DOHH2 (cell line): Measurements from ENCODE around the gene FGA.

Experiments used
- H3F3A ChIP-seq: fragments of 200-600 bp; sonication (generic), shearing (Covaris generic); 2 replicates; pipeline ENCODE4 v1.6.0; 2016; ENCODE audit warnings: antibody characterized with exemption, mild to moderate bottlenecking; ENCODE audit not compliant: control insufficient read depth, insufficient read depth
- H3K27ac ChIP-seq: fragments of 200-600 bp; sonication (generic); 2 replicates; pipeline ENCODE4 v1.5.1; 2014; ENCODE audit warnings: low read depth, mild to moderate bottlenecking, low read length, moderate library complexity
- H3K27me3 ChIP-seq: fragments of 200-600 bp; sonication (generic); 2 replicates; pipeline ENCODE4 v1.6.1; 2014; ENCODE audit warnings: mild to moderate bottlenecking, low read length, mixed read lengths; ENCODE audit not compliant: control insufficient read depth
- H3K36me3 ChIP-seq: fragments of 200-600 bp; sonication (generic); 2 replicates; pipeline ENCODE4 v1.6.1; 2014; ENCODE audit warnings: mild to moderate bottlenecking, low read length, moderate library complexity, mixed read lengths; ENCODE audit not compliant: control insufficient read depth
- H3K4me1 ChIP-seq: fragments of 200-600 bp; sonication (generic); 2 replicates; pipeline ENCODE4 v1.6.1; 2014; ENCODE audit warnings: mild to moderate bottlenecking, low read length, mixed read lengths; ENCODE audit not compliant: control insufficient read depth
- H3K4me2 ChIP-seq: fragments of 200-600 bp; sonication (generic); 2 replicates; pipeline ENCODE4 v1.6.0; 2014; ENCODE audit warnings: mild to moderate bottlenecking, low read length, moderate library complexity
- H3K4me3 ChIP-seq: fragments of 200-600 bp; sonication (generic); 2 replicates; pipeline ENCODE4 v1.5.1; 2014; ENCODE audit warnings: mild to moderate bottlenecking, low read length, mixed read lengths
- H3K79me2 ChIP-seq: fragments of 200-600 bp; sonication (generic); 2 replicates; pipeline ENCODE4 v1.6.1; 2014; ENCODE audit warnings: mild to moderate bottlenecking, low read length, mixed read lengths; ENCODE audit not compliant: control insufficient read depth
- H3K9me2 ChIP-seq: fragments of 200-600 bp; sonication (generic); replicated peaks from 2 replicates; pipeline ENCODE4 v1.6.1; 2014; ENCODE audit warnings: mild to moderate bottlenecking, low read length, mixed read lengths; ENCODE audit not compliant: control insufficient read depth
- H3K9me3 ChIP-seq: fragments of 200-600 bp; sonication (generic); 2 replicates; pipeline ENCODE4 v1.6.1; 2014; ENCODE audit warnings: antibody characterized with exemption, low read length, mixed read lengths; ENCODE audit not compliant: control insufficient read depth, insufficient read depth
- H4K20me1 ChIP-seq: fragments of 200-600 bp; sonication (generic); 2 replicates; pipeline ENCODE4 v1.6.0; 2014; ENCODE audit warnings: low read depth, mild to moderate bottlenecking, antibody characterized with exemption, low read length, moderate library complexity; ENCODE audit not compliant: control insufficient read depth, insufficient read depth
- EZH2phosphoT487 ChIP-seq: fragments of 200-600 bp; sonication (generic); IDR thresholded peaks from 2 replicates; pipeline ENCODE4 v1.6.1; 2017; ENCODE audit warnings: borderline replicate concordance, mild to moderate bottlenecking, antibody characterized with exemption, low read length, moderate library complexity, mixed read lengths
- TF ChIP-seq, protein P1 (sequence below): fragments of 200-600 bp; sonication (generic); IDR thresholded peaks from one replicate; pipeline ENCODE4 v1.5.1; 2014; ENCODE audit warnings: antibody characterized with exemption, mild to moderate bottlenecking, low read depth, low read length; ENCODE audit not compliant: poor library complexity, severe bottlenecking

The FGA gene

DNA sequence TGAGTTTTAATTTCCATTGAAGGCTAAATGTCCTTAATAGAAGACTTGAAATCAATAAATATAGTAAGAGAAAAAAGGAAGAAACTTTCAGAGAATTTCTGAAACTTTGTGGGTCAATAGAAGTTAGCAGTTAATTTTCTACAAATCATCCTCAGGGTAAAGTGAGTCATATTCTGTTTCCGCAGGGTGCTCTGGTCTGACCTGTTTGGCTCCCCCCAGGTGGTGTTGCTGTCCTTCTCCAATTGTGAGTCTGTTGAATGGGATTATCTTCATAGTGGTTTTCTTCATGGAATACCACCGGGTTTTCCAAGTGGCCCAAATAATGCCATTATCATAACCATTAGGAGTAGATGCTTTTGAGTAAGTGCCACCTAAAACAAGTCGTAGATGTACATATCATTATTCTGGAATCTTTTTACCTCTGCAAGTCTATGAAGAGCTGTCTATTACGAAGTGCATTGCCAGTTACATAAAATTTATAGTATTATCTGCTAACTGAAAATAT is 14.2 kb upstream of the FGA start:
- H3K9me3 ChIP-seq, result no peaks in the 10 kb centered on the region
- no peaks in the 10 kb centered on the region for H3K36me3 ChIP-seq
- H3K79me2 ChIP-seq, result no peaks in the 10 kb centered on the region
- no peak overlapping the region for H3K27ac ChIP-seq
- no peaks in the 10 kb centered on the region for H3K27me3 ChIP-seq
- H3K4me1 ChIP-seq, result no peaks in the 10 kb centered on the region
- H3K9me2 ChIP-seq, result no peaks in the 10 kb centered on the region
- H3K4me2 ChIP-seq, result no peak overlapping the region
- no peaks in the 10 kb centered on the region for H4K20me1 ChIP-seq
- no peaks in the 10 kb centered on the region for H3F3A ChIP-seq
- H3K4me3 ChIP-seq, result no peak overlapping the region
- no peak for TF ChIP-seq EZH2phosphoT487
- TF ChIP-seq, protein P1, sequence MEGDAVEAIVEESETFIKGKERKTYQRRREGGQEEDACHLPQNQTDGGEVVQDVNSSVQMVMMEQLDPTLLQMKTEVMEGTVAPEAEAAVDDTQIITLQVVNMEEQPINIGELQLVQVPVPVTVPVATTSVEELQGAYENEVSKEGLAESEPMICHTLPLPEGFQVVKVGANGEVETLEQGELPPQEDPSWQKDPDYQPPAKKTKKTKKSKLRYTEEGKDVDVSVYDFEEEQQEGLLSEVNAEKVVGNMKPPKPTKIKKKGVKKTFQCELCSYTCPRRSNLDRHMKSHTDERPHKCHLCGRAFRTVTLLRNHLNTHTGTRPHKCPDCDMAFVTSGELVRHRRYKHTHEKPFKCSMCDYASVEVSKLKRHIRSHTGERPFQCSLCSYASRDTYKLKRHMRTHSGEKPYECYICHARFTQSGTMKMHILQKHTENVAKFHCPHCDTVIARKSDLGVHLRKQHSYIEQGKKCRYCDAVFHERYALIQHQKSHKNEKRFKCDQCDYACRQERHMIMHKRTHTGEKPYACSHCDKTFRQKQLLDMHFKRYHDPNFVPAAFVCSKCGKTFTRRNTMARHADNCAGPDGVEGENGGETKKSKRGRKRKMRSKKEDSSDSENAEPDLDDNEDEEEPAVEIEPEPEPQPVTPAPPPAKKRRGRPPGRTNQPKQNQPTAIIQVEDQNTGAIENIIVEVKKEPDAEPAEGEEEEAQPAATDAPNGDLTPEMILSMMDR, result no peak

DNA sequence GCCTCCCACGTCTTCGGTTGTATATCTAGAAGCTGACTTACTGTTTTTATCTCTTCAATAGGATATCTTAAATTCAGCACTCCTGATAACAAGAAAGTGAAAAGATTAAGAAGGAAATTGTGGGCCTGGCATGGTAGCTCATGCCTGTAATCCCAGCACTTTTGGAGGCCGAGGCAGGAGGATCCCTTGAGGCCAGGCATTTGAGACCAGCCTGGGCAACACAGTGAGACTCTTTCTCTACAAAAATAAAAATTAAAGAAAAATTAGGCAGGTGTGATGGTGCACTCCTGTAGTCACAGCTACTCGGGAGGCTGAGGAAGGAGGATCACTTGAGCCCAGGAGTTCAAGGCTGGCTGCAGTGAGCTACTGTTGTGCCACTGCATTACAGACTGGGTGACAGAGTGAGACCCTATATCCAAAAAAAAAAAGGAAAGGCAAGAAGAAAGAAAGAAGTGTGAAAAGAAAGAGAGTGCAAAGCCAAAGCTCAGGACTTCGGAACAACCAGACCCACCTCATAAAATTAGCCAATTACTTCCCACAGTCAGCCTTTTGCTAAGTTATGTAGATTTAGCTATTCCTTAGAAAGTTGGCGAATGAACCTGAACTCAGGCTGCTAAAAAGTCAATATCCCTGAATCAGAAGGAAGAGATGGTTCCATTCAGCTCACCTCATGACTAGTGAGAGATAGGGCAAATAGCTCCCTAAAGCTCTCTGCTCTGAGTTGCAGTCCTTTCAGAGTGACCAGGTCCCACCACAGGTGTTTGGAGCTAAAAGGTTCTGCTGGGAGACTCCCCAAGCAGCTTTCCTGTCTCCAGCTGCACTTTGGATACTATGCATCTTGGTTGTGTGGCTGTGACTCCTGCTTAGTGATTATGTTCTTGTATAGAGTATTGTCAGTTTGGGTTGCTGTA is 12.7 kb upstream of the FGA start:
- TF ChIP-seq, protein P1, result no peak
- TF ChIP-seq EZH2phosphoT487, result no peak
- Histone ChIP-seq H3K79me2 (no peaks in the 10 kb centered on the region), H3K4me1 (no peaks in the 10 kb centered on the region), H3K9me3 (no peaks in the 10 kb centered on the region), H3F3A (no peaks in the 10 kb centered on the region), H3K4me3 (no peak overlapping the region), H3K9me2 (no peaks in the 10 kb centered on the region), H3K27me3 (no peaks in the 10 kb centered on the region), H3K4me2 (no peak overlapping the region), H3K27ac (no peak overlapping the region), H4K20me1 (no peaks in the 10 kb centered on the region), H3K36me3 (no peaks in the 10 kb centered on the region)

DNA sequence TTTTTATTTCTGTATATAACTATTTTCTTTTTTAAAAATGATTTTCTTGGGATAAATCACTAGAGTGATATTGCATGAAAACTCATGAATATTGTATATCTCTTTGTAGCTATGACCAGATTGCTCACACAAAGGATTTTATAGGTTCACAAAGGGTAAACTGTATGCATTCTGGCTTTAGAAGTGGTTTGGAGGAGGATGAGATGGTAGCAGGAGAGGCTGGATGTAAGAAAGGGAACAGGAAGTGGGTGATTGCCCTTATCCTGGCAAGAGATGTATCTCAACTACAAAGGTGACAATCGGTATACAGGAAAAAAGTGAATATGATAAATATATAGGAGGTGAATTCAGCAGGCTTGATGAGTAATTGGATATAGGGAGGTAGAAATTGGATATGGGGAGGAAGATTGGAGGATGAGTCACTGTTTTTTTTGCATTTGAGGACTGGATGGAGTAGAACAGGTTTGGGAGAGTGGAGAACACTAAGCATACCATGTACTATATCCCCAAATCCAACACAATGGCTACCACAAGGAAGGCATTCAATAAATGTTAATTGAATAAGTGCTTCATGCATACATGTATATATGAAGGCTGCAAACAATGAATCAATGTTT is 12.0 kb upstream of the FGA start:
- H3K79me2 ChIP-seq, result no peaks in the 10 kb centered on the region
- no peaks in the 10 kb centered on the region for H3K36me3 ChIP-seq
- no peak for TF ChIP-seq EZH2phosphoT487
- TF ChIP-seq, protein P1, result no peak
- H3K4me1 ChIP-seq, result no peaks in the 10 kb centered on the region
- H3K4me3 ChIP-seq, result no peak overlapping the region
- no peaks in the 10 kb centered on the region for H3K9me3 ChIP-seq
- H3K27ac ChIP-seq, result no peak overlapping the region
- H4K20me1 ChIP-seq, result no peaks in the 10 kb centered on the region
- H3K9me2 ChIP-seq, result no peaks in the 10 kb centered on the region
- no peak overlapping the region for H3K4me2 ChIP-seq
- no peaks in the 10 kb centered on the region for H3K27me3 ChIP-seq
- no peaks in the 10 kb centered on the region for H3F3A ChIP-seq
